H1 (cell line): ENCODE data around the gene CFAP61. TPM values are rescaled to one million over a fixed set of nuclear protein-coding genes. Genes with fewer than 3 reads are reported as not detected.

Experiments used
- CTCF ChIA-PET: fragments of 300-600 bp; sonication (Branson Sonifier 250); formaldehyde crosslinking; loops from one replicate; lab custom pipeline; 2021; ENCODE audit not compliant: partially characterized antibody; lab: Charles Lee
- POLR2A ChIA-PET: fragments of 300-600 bp; sonication (Branson Sonifier 250); formaldehyde crosslinking; loops from one replicate; lab custom pipeline; 2021; ENCODE audit warnings: inconsistent platforms; ENCODE audit not compliant: partially characterized antibody; lab: Charles Lee
- DNase-seq, 2 experiments: peaks; one replicate each; pipeline versions ENCODE4 v3.0.0 to v3.0.0-alpha.2; 2010 to 2022; ENCODE audit warnings: low spot score in 2 of 2, low read depth in 1 of 2, mixed read lengths in 1 of 2
- FAIRE-seq: peaks from 2 replicates; lab custom pipeline; 2011; peaks lifted over from hg19 to GRCh38; lab: Jason Lieb, UNC
- H2AFZ ChIP-seq: 2 replicates; pipeline ENCODE4 v1.8.1; 2012; ENCODE audit warnings: low read length, inconsistent platforms
- H2AK5ac ChIP-seq: 2 replicates; pipeline ENCODE4 v1.6.1; 2013; ENCODE audit warnings: low read depth, low read length
- H2BK120ac ChIP-seq: replicated peaks from 2 replicates; pipeline ENCODE3; 2013; ENCODE audit warnings: low read depth, low read length, inconsistent platforms
- H2BK12ac ChIP-seq: 2 replicates; pipeline ENCODE4 v1.6.1; 2013; ENCODE audit warnings: low read depth, low read length
- H2BK15ac ChIP-seq: 2 replicates; pipeline ENCODE4 v1.6.1; 2013; ENCODE audit warnings: low read length
- H2BK20ac ChIP-seq: 2 replicates; pipeline ENCODE4 v1.6.1; 2013; ENCODE audit warnings: low read length
- H2BK5ac ChIP-seq: 2 replicates; pipeline ENCODE4 v1.6.1; 2013; ENCODE audit warnings: low read depth, low read length
- H3K14ac ChIP-seq: 2 replicates; pipeline ENCODE4 v1.6.1; 2013; ENCODE audit warnings: inconsistent platforms; ENCODE audit not compliant: insufficient read length
- H3K18ac ChIP-seq: 2 replicates; pipeline ENCODE4 v1.6.1; 2013; ENCODE audit warnings: low read length; ENCODE audit errors: extremely low read depth
- H3K23ac ChIP-seq: 2 replicates; pipeline ENCODE4 v1.6.1; 2013; ENCODE audit warnings: inconsistent platforms; ENCODE audit not compliant: insufficient read length
- H3K23me2 ChIP-seq: 2 replicates; pipeline ENCODE4 v1.6.1; 2013; ENCODE audit warnings: low read depth, low read length
- H3K27ac ChIP-seq: 2 replicates; pipeline ENCODE4 v1.6.1; 2011; ENCODE audit warnings: low read depth, low read length, inconsistent platforms
- H3K27me3 ChIP-seq, 4 experiments: replicated peaks in 1 of 4; 1 replicate in 1 of 4; 2 replicates in 3 of 4; pipeline versions ENCODE4 v1.6.1 to v1.8.1; 2011 to 2013; ENCODE audit warnings: low read length in 3 of 4, mild to moderate bottlenecking in 3 of 4, inconsistent platforms in 2 of 4, mixed read lengths in 2 of 4, moderate library complexity in 1 of 4; ENCODE audit not compliant: control insufficient read depth in 3 of 4, insufficient read depth in 3 of 4; ENCODE audit errors: extremely low read depth in 1 of 4
- H3K36me3 ChIP-seq, 4 experiments: 2 replicates each; pipeline versions ENCODE4 v1.6.1 to v1.8.1; 2011 to 2013; ENCODE audit warnings: mild to moderate bottlenecking in 4 of 4, low read length in 3 of 4, moderate library complexity in 2 of 4, control low read depth in 1 of 4, inconsistent platforms in 1 of 4; ENCODE audit not compliant: insufficient read depth in 4 of 4, control insufficient read depth in 2 of 4
- H3K4ac ChIP-seq: replicated peaks from 2 replicates; pipeline ENCODE3; 2013; ENCODE audit warnings: low read length, low read depth, mixed read lengths, inconsistent platforms; ENCODE audit not compliant: insufficient read length
- H3K4me1 ChIP-seq, 4 experiments: replicated peaks in 1 of 4; 1 replicate in 1 of 4; 2 replicates in 3 of 4; pipeline versions ENCODE4 v1.6.1 to v1.8.1; 2011 to 2013; ENCODE audit warnings: low read length in 3 of 4, inconsistent platforms in 2 of 4, mixed read lengths in 1 of 4; ENCODE audit not compliant: insufficient read depth in 4 of 4, control insufficient read depth in 3 of 4
- H3K4me2 ChIP-seq, 2 experiments: 2 replicates each; pipeline versions ENCODE4 v1.6.1 to v1.8.1; 2011 to 2013; ENCODE audit warnings: low read depth in 2 of 2, low read length in 2 of 2, control low read depth in 1 of 2, inconsistent platforms in 1 of 2, mild to moderate bottlenecking in 1 of 2; ENCODE audit not compliant: insufficient read depth in 1 of 2
- H3K4me3 ChIP-seq, 4 experiments: fragments of 200-600, 300-600 bp in 1 of 4; sonication (generic), shearing (Covaris generic), sonication (Bioruptor Twin) in 1 of 4; 2 replicates each; pipeline versions ENCODE4 v1.5.1 to v1.8.1; 2011 to 2016; ENCODE audit warnings: low read length in 4 of 4, low read depth in 3 of 4, control low read depth in 2 of 4, inconsistent platforms in 2 of 4, mild to moderate bottlenecking in 2 of 4, mixed read lengths in 1 of 4, moderate library complexity in 1 of 4; ENCODE audit not compliant: insufficient read depth in 2 of 4; ENCODE audit errors: extremely low read depth in 1 of 4
- H3K56ac ChIP-seq: replicated peaks from 2 replicates; pipeline ENCODE3; 2013; ENCODE audit warnings: low read depth, mild to moderate bottlenecking, mixed read lengths, low read length, inconsistent platforms; ENCODE audit not compliant: insufficient read length
- H3K79me1 ChIP-seq: 2 replicates; pipeline ENCODE4 v1.6.1; 2013; ENCODE audit warnings: low read depth, low read length, control low read depth
- H3K79me2 ChIP-seq, 2 experiments: 2 replicates each; pipeline versions ENCODE4 v1.6.1 to v1.8.1; 2012 to 2013; ENCODE audit warnings: low read length in 2 of 2, mild to moderate bottlenecking in 2 of 2, inconsistent platforms in 1 of 2; ENCODE audit not compliant: insufficient read depth in 2 of 2, control insufficient read depth in 1 of 2
- H3K9ac ChIP-seq, 4 experiments: replicated peaks in 1 of 4; 1 replicate in 1 of 4; 2 replicates in 3 of 4; pipeline versions ENCODE4 v1.6.1 to v1.8.1; 2011 to 2013; ENCODE audit warnings: low read depth in 3 of 4, low read length in 3 of 4, control low read depth in 2 of 4, mild to moderate bottlenecking in 2 of 4, moderate library complexity in 2 of 4, inconsistent platforms in 1 of 4; ENCODE audit errors: extremely low read depth in 1 of 4
- H3K9me3 ChIP-seq, 2 experiments: 2 replicates each; pipeline versions ENCODE4 v1.6.1 to v1.8.1; 2012 to 2013; ENCODE audit warnings: mild to moderate bottlenecking in 2 of 2, moderate library complexity in 2 of 2, control low read depth in 1 of 2, inconsistent platforms in 1 of 2, low read depth in 1 of 2, low read length in 1 of 2, mixed read lengths in 1 of 2; ENCODE audit not compliant: insufficient read depth in 2 of 2
- H4K20me1 ChIP-seq, 2 experiments: replicated peaks in 1 of 2; 2 replicates each; pipeline versions ENCODE3 to v1.8.1; 2011 to 2013; ENCODE audit warnings: inconsistent platforms in 2 of 2, low read length in 2 of 2, mild to moderate bottlenecking in 1 of 2; ENCODE audit not compliant: insufficient read depth in 2 of 2, control insufficient read depth in 1 of 2
- H4K5ac ChIP-seq: 2 replicates; pipeline ENCODE4 v1.6.1; 2013; ENCODE audit warnings: low read length, low read depth, mixed read lengths, inconsistent platforms; ENCODE audit not compliant: insufficient read length
- H4K8ac ChIP-seq: 2 replicates; pipeline ENCODE4 v1.8.0; 2013; ENCODE audit warnings: mild to moderate bottlenecking, moderate library complexity, low read length, inconsistent platforms; ENCODE audit not compliant: insufficient read depth; ENCODE audit errors: extremely low read depth
- H4K91ac ChIP-seq: replicated peaks from 2 replicates; pipeline ENCODE3; 2013; ENCODE audit warnings: low read length, mixed read lengths, inconsistent platforms; ENCODE audit not compliant: insufficient read length
- BACH1 ChIP-seq: IDR thresholded peaks from 2 replicates; pipeline ENCODE4 v1.6.1; 2012; ENCODE audit warnings: low read length, improper control_type of control experiment
- CHD2 ChIP-seq: IDR thresholded peaks from 2 replicates; pipeline ENCODE4 v1.6.1; 2012; ENCODE audit warnings: low read length, improper control_type of control experiment
- CTBP2 ChIP-seq: IDR thresholded peaks from 2 replicates; pipeline ENCODE4 v1.7.0; 2011; ENCODE audit warnings: borderline replicate concordance, mild to moderate bottlenecking, moderate library complexity, mixed read lengths, low read length; ENCODE audit not compliant: insufficient read depth, insufficient read length
- EZH2 ChIP-seq: fragments of 200-600 bp; sonication (generic); IDR thresholded peaks from 2 replicates; pipeline ENCODE4 v1.7.1; 2012; ENCODE audit warnings: low read depth, mild to moderate bottlenecking, moderate library complexity, low read length, inconsistent platforms; ENCODE audit not compliant: severe bottlenecking
- HDAC2 ChIP-seq, 2 experiments: fragments of 300-600 bp in 1 of 2; sonication (generic) in 1 of 2; IDR thresholded peaks; 2 replicates each; pipeline ENCODE4 v1.6.1; 2011 to 2012; ENCODE audit warnings: low read depth in 2 of 2, low read length in 2 of 2, mild to moderate bottlenecking in 2 of 2, moderate library complexity in 2 of 2, borderline replicate concordance in 1 of 2, inconsistent platforms in 1 of 2
- JUN ChIP-seq: IDR thresholded peaks from 2 replicates; pipeline ENCODE4 v1.6.1; 2011; ENCODE audit warnings: low read depth, mild to moderate bottlenecking, improper control_type of control experiment, low read length
- KDM1A ChIP-seq: fragments of 200-600, 300-600 bp; sonication (generic); IDR thresholded peaks from 2 replicates; pipeline ENCODE4 v1.7.1; 2016; ENCODE audit warnings: mild to moderate bottlenecking, low read length, borderline replicate concordance
- NANOG ChIP-seq: IDR thresholded peaks from 2 replicates; pipeline ENCODE4 v1.6.1; 2011; ENCODE audit warnings: low read length, low read depth, mild to moderate bottlenecking, inconsistent platforms; ENCODE audit not compliant: insufficient read depth, poor library complexity, severe bottlenecking
- POU5F1 ChIP-seq: IDR thresholded peaks from 2 replicates; pipeline ENCODE4 v1.6.1; 2011; ENCODE audit warnings: low read depth, mild to moderate bottlenecking, low read length, moderate library complexity
- RBBP5 ChIP-seq: IDR thresholded peaks from 2 replicates; pipeline ENCODE4 v1.7.1; 2012; ENCODE audit warnings: low read depth, mild to moderate bottlenecking, inconsistent platforms, low read length, moderate library complexity, borderline replicate concordance
- SP4 ChIP-seq: IDR thresholded peaks from 2 replicates; pipeline ENCODE4 v1.6.1; 2012; ENCODE audit warnings: low read length, inconsistent platforms
- SRF ChIP-seq: IDR thresholded peaks from 2 replicates; pipeline ENCODE4 v1.6.1; 2011; ENCODE audit warnings: mild to moderate bottlenecking, low read depth, low read length, moderate library complexity
- TCF12 ChIP-seq: IDR thresholded peaks from 2 replicates; pipeline ENCODE4 v1.6.1; 2011; ENCODE audit warnings: low read depth, mild to moderate bottlenecking, low read length
- WGBS, 2 experiments: shearing (Covaris generic) in 1 of 2; methylation state at CpG; one replicate each; pipeline versions ENCODE4 v1.1.6 to v1.1.7; 2013 to 2015; ENCODE audit warnings: low lambda C conversion rate in 2 of 2, mixed read lengths in 2 of 2, inconsistent platforms in 1 of 2, low coverage in 1 of 2, missing lambda C conversion rate in 1 of 2; ENCODE audit not compliant: insufficient replicate concordance in 2 of 2, insufficient coverage in 1 of 2, insufficient read length in 1 of 2; ENCODE audit errors: extremely low coverage in 1 of 2, missing lambda C conversion rate in 1 of 2; 5-methylcytosine and 5-hydroxymethylcytosine counted together
- polyA plus RNA-seq, 7 experiments: library from polyadenylated mRNA; depleted of rRNA in 3 of 7; stranded (reverse) in 5 of 7; unstranded in 2 of 7; fragments of >200 nt in 5 of 7; fragments of 200-250 nt in 2 of 7; gene quantifications; 1 replicate in 5 of 7; 2 replicates in 1 of 7; 4 replicates in 1 of 7; pipeline versions ENCODE4 v1.2.1 to v1.2.3, GENCODE V29; 2011 to 2013; ENCODE audit warnings: missing spikeins in 2 of 7, mixed read lengths in 2 of 7
- total RNA-seq: library from RNA; stranded (reverse); fragmentation: NEBNext Ultra II Directional; extraction: Animal tissue kit (Norgen Biotek cat#: 25700); gene quantifications from 2 replicates; pipeline ENCODE4 v1.2.1, GENCODE V29; 2021
- TF ChIP-seq, protein P1 (sequence below): IDR thresholded peaks from 2 replicates; pipeline ENCODE4 v1.6.1; 2011; ENCODE audit warnings: low read depth, mild to moderate bottlenecking, low read length; ENCODE audit not compliant: insufficient read depth

CFAP61 gene
- total and polyA plus RNA-seq, 2 of the 8 experiments (the other 6 are each of a cell fraction or from before 2014, with no cell fraction given): 0.29 to 0.61 TPM

GRCh38 chr20:20297752-20298151, 245.4 kb downstream of the CFAP61 start:
- Histone ChIP-seq H3K4ac (no peak overlapping the region), H3K18ac (no peak overlapping the region), H3K27me3 (peaks cover 0 to 1% (median 0%) of the 10 kb centered on the region in 4 experiments; a peak in 1 of 7 replicates), H3K14ac (no peak overlapping the region), H4K20me1 (no peaks in the 10 kb centered on the region), H3K56ac (no peak overlapping the region), H4K5ac (no peak overlapping the region), H3K23me2 (peaks cover 3% of the 10 kb centered on the region; the same call in 1 of the 2 replicates), H3K4me2 (no peak overlapping the region), H2AFZ (no peak overlapping the region), H2BK120ac (no peak overlapping the region), H4K8ac (no peak overlapping the region), H3K9me3 (no peaks in the 10 kb centered on the region), H3K4me3 (no peak overlapping the region), H2AK5ac (no peak overlapping the region), H2BK12ac (no peak overlapping the region), H3K36me3 (no peaks in the 10 kb centered on the region), H2BK15ac (no peak overlapping the region), H2BK20ac (no peak overlapping the region), H3K79me2 (no peaks in the 10 kb centered on the region), H3K79me1 (no peaks in the 10 kb centered on the region), H2BK5ac (no peak overlapping the region), H3K27ac (no peak overlapping the region), H4K91ac (no peak overlapping the region), H3K23ac (no peak overlapping the region), H3K9ac (no peak overlapping the region), H3K4me1 (no peaks in the 10 kb centered on the region)
- CTCF ChIA-PET: no interaction called here
- POLR2A ChIA-PET: no interaction called here
- FAIRE-seq (no peak), DNase-seq (no peak)
- 89% methylated on average over 2 of the region's 2 CpGs; no CpG with 5 or more reads in 1 of the 2 experiments for WGBS, 2 experiments
- TF ChIP-seq SP4 (no peak), SRF (no peak), JUN (no peak), NANOG (no peak), CHD2 (no peak), EZH2 (no peak), BACH1 (no peak), TCF12 (no peak), CTBP2 (no peak), RBBP5 (no peak), HDAC2 (IDR thresholded peaks at IDR 0.05; ENCODE audit: borderline replicate concordance in 1 of 2, low read depth in 2 of 2, low read length in 2 of 2) (no peak), POU5F1 (no peak), KDM1A (no peak)
- TF ChIP-seq, protein P1, sequence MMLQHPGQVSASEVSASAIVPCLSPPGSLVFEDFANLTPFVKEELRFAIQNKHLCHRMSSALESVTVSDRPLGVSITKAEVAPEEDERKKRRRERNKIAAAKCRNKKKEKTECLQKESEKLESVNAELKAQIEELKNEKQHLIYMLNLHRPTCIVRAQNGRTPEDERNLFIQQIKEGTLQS: no peak
